Measurements from ENCODE around the gene CTTN.

The CTTN gene

DNA sequence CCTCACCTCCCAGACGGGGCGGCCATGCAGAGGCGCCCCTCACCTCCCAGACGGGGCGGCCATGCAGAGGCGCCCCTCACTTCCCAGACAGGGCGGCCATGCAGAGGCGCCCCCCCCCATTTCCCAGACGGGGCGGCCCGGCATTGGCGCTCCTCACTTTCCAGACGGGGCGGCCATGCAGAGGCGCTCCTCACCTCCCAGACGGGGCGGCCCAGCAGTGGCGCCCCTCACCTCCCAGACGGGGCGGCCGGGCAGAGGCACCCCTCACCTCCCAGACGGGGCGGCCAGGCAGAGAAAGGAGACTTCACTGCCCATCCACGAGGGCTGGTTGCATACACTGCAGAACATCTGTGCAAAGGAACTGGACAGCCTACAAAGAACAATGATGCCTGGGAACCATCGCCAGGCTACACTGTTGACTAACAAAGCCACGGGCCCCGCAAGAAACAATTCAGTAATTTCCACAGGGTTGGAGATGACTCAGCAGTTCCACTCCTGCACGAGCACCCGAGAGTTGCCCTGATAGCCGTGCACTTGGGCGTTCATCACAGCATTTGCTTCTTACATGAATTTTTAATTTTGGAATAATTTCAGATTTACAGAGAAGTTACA lies 58.7 kb downstream of the CTTN start:
- DNase-seq = no peak

DNA sequence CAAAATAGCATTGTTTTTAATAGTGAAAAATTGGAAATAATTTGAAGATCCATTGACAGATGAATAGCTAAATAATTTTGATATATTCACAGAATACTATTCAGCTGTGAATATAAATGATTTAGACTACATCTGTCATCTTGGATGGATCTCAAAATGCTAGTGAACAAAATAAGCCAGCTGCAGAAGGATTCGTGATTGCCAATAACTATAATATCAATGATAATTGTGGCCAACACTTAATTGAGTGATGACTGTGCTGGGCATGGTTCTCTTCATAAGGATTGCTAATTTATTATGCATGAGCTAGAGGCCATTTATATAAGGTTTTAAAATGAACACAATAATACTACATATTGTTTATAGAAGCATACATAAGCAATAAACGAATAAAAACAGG lies 60.4 kb downstream of the CTTN start:
- no peak for DNase-seq

DNA sequence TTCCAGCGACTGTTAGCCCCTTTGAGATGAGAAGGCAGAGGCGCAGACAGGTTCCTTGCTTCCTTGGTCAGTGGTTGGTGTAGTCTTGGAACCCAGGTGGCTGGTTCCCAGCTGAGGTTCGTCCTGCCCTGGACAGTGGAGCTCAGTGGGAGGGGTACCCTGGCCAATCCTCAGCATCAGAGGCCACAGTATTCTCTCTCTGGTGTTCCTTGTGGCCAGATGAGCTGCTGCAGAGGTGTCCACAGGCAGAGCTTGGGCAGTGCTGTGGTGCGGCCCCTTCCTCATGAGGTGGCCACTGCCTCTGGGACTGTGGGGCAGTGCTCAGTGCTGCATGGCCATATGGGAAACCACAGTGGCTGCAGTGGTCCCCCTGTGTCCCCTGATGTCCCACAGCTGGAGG lies 61.8 kb downstream of the CTTN start:
- no peak for DNase-seq

DNA sequence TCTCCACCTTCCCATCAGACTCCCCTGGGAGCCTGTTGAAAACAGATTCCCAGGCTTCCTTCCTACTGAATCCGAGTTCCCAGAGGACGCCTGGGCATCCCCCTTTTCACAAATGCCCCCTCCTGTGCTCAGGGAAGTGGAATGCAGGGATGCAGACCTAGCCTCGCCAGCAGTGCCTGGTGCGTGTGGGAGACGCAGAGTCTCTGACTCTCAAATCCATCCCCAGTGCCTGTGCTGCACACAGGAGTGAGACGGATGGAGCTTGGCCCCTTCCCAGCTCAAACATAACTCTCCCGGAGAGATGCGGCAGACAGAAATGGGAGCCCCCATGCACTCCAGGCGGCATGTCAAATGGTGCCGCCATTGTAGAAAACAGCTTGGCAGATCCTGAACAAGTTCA lies 62.6 kb downstream of the CTTN start:
- no peak for DNase-seq

DNA sequence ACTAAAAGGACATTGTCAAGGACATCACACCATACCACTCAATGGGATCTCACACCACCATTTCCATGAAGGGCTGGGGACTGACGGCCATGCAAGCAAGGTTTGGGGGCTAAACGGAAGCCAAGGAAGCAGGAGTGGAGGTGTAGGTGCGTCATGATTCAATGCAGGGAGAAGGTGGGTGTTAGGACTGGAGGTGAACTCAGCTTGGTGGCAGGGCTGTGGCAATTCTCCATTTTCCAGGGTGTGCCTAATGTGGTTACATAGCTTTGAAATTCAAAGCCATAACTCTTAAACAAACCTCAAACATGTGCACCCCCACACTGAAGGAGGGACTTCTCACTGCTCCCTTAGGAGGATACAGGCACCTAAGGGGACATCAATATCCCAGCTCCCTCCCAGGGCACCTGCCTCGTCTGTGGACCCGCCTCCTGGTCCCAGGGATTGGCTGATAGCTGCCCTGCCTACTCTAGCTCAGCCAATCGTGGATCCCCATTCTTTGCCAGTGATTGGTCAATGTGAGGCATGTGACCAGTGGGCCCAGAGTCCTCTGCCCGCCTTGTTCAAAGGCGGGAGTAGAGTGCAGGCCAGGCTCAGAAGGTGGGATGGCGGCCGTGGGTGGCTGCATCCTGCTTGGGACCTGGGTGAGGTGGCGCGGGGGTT lies 64.6 kb downstream of the CTTN start:
- no peak for DNase-seq

DNA sequence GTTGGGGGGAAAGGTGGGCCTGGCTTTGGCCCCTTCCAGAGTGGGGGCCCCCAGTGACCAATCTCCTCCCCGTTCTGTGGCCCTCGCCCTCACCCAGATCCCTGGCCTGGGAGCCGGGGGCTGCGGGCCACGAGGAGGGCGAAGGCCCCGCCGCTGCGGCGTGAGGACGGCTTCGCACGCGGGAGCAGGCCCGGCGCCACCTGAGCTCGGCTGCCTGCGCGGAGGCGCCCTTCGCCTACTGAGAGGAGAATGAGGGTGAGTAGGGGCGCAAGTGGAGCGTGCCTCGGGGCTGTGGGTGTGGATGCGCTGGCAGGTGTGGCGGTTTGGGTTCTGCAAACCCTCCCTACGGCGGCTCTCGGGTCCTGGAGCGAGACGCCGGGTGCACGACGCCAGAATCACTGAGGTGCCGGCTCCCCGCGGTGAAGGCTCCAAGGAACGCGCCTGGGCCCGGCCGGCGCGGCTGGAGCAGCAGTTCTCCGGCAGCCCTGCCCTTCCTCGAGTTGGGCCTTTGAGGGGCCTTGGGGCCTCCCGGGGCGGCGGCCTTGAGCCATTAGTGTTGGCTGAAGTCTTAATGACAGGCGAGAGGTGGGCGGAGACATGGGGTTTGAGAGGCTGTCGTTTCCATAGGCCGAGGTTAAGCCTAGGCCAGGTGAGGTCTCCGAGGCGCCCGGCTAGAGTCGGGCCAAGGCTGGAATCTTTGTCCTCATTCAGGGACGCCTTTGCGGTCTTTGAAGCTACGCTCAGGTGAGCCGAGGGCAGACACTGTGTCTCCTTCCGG lies 65.3 kb downstream of the CTTN start:
- DNase-seq = no peak

DNA sequence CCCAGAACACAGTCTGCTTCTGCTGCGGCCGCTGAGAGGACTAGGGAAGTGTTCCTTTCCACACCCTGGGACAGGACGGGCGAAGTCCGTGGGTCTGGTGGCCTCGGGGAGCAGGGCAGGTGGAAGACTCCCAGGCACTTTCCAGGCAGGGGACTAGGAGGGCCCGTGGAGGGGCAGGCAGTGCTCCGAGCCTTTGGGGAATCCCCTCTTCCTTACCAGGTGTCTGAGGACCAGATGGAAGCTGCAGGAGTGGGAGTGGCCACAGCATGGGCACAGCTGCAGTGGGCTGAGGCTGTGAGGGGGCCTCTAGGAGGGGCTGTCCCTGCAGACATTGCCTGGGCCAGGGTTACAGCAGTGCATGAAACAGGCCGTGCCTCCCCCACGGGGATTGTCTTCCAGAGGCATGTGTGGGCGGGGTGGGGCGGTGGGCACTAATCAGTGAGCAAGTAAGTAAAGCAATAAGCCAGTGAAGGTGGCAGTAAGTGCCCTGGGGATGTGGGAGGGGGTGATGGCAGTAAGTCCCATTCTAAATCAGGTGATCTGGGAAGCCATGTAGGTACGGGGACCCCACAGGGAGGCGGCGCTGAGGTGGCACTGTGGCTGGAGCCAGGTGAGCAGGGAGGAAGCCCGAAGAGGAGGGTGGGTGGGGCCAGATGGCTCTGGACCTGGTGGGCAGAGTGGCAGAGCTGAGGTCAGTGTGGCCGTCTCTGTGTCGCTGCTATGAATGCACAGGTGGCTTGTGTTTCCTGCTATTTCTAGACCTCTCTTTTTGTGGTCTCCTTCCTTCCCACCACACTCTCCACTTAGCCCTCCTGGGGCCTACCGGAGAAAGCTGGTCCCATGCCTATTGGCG lies 66.4 kb downstream of the CTTN start:
- DNase-seq = no peak

DNA sequence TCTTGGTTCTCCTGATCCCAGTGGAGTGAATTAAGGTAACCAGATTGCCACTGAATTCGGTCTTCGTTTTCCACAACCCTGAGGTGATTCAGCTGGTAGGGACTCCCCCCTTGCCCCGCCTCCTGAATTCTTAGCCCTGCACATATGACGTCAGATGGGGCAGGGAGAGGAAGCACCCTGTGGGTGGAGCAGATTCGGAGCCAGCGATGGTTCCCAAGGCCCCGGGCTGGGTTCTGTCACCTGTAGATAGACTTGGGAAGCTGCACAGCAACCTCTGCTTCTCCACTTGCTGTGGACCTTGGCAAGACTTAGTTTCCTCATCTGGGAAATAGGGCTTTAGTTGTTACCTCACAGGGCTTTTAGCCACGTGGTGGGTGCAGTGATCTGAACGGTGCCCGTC lies 67.8 kb downstream of the CTTN start:
- no peak for DNase-seq

DNA sequence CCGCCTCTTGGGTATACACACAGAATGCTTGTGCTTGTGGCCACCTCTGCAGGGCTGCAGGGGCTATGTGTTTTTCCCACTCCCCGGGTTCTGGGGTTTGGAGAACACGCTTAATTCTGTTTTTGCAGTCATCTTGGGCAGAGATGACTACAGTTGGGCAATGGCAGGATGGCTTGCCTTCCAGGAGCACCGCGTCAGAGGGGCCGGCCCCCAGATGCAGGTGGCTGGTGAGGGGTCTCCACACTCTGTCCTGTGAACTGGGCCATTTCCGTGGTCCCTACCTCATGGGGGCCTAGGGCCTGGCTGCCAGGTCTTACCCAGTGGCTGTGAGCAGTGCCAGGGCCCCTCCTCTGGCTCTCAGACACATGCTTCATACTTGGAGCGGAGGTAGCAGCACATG lies 68.3 kb downstream of the CTTN start:
- DNase-seq = no peak

DNA sequence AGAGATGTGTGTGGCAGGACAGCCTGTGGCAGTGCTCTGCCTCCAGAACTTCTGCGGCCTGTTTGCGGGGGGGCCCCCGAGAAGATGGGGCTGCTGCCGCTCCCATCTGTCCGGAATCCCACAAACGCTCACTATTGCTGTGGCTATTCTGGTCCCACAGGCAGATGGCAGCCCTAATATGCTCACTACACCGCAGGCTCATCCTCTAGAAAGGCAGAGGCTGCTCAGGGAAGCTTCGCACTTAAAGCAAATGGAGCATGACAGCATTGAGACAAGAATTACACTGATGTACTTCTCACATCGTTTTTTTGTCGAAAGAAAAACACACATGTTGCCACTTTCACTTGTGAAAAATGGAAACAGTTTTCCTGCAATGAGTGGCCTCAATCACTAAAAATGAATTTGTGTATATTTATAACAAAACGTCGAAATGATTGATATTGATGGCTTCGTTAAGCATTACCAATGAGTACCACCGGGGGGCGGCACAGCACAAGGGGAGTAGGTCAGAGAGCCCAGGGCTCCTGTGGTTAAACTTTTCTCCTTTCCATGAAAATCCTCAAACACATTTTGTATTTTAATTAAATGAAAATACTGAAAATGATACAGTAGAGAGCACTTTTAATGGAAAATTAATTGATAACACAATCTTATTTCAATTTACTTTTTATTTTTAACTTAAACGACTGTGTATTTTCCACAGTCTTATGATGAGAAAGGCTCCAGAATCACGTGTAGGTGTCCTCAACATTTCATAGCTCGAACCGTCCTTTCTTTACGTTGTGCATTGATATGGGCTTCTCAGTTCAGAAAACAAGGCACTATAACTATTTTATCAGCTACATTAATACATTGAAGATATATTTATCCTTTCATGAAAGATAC lies 69.1 kb downstream of the CTTN start:
- DNase-seq = no peak

DNA sequence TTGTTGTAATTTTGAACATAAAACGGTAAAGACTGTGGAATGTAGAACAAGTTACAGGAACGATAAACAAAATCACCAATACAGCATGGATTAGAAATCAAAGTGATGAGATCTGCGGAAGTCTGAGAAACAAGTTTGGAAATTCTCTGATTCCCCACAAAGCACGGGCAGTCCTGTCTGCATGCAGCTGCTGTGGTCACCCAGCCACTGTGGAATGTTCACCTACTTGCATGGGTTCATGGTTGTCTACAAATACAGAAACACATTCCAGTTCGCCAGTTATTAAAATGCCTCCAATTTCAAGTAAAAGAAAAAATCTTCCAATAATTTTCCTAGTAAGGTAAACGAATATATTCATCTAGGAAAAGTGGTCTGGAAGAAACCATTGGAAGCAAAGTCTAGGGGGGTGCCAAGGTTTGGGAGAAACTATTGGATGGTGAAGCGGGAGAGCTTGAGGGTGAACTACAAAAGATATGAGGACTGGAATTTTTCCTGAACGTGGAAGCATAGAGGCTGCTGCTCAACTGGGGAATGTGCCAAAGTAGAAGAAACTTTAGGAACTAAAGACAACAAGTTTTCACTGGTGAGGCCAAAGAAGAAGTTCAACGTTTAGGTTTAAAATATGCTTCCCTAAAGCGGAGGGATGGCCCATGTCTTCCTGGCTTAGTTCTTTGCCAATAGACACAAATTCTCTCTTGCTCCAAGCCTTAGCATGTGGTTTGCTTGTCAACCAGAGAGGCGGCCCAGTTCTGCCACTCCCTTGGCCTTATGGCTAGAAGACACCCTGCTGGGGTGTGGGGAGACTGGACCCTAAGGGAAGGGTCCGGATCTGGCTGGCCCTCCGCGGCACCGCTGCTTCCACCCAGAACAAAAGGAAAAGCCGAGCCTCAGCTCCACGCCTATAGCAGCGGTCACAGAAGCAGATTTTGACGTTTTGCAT lies 70.2 kb downstream of the CTTN start:
- no peak for DNase-seq

DNA sequence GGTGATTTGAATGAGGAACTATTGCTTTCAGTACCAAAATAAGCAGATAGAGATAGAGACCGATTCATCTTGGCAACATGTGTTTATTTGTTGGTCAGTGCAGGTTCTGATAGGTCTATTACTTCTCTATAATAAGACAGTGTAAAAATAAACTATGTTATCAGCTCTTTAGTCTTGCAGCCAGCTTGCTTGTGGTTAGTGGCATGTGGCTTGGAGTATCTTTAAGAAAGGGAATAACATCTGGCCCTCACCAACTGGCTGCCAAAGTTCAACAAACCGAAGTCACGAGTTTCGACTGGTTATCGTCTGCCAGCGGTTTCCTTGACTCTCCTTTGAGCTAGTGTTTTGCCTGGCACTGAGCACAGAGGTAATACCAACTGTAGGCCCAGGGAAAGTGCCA lies 71.8 kb downstream of the CTTN start:
- no peak for DNase-seq

DNA sequence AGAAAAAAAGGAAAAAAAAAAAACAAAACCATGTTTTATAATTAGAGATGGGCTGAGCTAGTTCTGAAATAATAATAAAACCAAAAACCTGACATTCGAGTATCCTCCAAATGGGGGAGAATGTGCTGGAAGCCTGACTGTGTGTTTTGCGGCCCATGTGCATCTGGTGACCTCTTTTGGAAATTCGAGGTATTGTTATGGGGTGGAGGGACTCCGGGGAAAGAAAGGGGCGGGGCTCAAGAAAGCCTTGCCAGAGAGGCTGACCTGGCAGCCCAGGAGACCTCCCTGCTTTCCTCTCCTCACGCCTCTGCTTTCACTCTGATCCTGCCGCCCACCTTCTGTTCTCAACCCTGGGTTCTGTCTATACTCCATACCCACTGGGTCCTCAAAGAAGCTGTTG lies 72.9 kb downstream of the CTTN start:
- DNase-seq = no peak

DNA sequence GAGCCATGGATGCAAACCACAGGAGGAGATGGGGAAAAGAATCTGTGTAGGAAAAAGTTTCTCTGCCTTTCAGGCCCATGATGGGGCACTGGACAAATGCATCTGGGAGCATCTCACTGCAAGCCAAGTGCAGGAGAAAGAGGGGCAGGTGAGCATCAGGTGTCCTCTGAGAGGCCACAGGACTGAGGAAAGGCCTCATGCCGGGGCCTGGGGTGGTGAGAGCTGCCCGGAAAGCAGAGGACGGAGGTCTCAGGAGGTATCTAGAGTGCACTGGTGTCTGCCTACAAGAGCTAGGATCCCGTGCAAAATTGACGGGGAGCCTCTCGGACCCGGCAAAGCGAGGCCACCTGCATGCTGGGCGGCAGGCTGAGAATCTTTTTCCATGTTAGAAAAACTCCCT lies 73.9 kb downstream of the CTTN start:
- DNase-seq = no peak

DNA sequence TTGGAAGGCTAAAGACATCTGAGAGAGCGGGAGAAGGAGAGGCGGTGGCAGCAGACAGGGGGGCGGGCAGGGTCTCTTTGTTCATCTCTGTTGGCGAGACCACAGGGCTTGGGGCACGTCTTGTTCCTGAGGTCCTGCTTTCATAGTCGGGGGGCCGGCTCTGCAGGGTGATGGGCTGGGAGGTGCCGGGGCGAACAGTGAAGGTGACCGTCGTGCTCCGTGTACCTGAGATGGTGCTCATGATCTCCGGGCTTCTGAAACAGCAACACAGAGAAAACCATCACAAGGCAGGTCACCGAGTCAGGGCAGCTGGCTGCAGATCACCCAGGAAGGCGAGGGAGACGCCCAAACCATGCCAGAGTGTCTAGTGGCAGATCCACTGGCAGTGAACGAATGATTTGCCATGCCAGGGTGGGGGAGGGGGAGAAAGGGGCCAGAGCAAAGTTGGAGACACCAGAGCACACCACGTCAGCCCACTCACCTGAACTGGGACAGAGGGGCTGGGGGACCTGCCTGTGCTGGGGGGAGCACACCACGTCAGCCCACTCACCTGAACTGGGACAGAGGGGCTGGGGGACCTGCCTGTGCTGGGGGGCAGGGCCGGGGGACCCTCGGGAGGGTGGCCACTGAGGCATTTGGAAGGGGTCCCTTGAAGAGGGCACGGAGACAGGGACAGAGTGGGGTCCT lies 75.0 kb downstream of the CTTN start:
- DNase-seq = no peak

DNA sequence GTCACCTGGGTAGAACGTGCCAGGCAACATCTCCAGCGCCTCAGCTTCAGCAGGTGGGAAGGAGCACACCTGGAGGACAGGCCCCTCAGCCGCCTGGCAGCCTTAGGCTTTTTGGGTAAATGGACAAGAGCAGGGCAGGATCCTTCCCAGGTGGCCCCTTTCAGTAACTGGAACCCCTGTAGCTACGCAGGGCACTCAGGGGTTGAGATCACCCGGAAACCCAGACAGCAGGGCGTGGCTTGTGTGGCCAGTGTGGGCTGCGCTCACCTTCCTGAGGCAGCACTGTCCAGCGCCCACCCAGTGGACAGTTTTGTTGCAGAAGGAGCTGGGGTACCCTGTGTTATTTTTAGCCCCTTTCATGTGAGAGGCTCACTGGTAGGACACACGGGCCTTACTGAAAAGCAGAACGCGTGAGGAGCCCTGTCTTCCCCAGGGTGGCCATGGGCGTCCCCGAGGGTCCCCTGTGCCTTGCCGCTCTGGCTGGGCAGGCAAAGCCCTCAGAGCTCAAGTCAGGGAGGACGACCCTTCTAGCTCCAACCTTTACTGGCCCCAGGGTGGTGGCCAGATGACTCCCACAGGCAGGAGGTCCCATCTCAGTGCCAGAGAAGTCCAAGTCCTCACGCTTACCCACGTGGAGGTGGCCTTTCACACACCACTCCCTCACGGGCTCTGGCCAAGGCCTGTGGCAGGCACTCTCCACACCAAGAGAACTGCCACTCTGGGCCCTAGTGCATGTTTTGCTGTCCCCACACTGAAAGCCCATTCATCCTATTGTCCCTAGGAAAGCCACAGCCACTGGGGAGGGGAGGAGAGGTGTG lies 75.8 kb downstream of the CTTN start:
- no peak for DNase-seq

DNA sequence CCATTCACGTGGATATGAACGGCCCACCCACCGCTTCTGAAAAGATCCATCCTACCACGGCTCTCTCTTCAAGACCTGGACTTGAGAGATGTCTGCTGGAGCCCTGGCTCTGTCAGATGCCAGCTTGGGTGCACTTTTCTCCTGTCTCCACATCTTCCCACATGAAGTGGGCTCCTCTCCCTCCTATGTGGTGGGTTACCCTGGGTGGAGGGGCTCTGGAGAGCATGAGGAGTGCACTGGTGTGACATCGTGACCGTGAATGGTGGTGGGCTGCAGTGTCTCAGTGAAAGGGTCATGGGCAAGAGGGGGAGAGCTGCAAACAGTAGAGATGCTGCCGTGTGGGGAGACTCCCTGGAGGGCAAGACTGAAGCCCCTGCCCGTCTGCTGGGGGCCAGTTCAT lies 76.4 kb downstream of the CTTN start:
- no peak for DNase-seq

DNA sequence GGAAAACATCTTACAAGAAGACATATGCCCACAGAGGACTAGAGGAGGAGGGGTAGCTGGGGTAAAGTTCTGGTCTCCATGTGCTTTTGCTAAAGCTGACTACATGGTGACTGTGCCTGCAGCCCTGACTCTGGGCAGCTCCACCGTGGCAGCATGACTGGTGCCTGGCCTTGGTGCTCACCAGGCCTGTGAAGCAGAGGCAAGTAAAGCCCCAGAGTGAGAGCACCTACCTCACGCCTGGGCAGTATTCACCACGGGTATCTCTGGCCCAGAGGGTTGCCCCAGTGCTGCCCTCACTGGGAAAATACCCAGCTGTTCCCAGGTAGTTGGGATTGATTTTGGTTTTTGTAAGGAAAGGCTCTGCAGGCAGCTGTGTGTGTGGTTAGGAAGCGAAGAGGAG lies 78.3 kb downstream of the CTTN start:
- DNase-seq = no peak

DNA sequence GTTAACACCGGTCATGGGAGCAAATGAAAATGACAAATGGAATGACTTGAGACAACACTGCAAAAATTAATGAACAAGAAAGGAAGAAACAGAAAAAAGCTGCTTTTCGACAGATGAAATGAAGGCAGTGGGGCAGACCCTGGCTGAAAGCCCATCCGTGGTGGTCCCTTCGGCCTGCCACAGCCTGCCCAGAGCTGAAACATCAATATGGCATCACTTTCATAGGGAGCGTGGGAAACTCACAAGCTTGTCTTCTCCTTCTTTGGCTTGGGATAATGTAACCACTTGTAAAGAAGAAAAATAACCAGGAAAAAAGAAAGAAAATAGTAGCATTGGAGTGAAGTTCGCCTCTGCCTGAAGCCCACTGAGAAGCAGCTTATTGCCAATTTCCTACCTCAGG lies 78.8 kb downstream of the CTTN start:
- DNase-seq = no peak

DNA sequence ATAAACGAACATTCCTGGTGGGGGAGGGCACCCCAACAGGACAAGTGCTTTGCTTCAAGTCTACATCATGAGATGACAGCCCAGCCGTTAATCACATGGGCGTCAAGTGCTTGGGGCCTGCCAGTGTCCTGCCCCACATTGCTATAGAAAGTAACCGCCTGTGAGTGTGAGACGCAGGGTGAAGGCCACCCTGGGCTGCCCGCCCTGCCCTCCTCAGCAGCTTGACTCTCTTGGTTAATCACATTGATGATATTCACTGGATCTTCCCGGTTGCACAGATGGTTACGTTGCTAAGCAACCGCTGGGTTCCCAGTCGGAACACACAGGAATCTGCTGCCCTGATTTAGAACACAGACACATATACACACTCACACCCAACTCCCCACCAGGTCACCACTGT lies 79.3 kb downstream of the CTTN start:
- DNase-seq = no peak

All from SIG-M5 (cell line).